SK-N-SH (cell line): ENCODE measurements around the gene LRTM2. TPM values are rescaled to one million over a fixed set of nuclear protein-coding genes. Genes with fewer than 3 reads are reported as not detected.

ENCODE experiments used
- CTCF ChIA-PET: fragments of 300-600, 350-600 bp; formaldehyde crosslinking; extraction: SDS; loops from one replicate; lab custom pipeline; 2021; lab: Yijun Ruan, JAX
- POLR2A ChIA-PET: fragments of 350-600 bp; sonication (Branson Sonifier 250); formaldehyde crosslinking; extraction: SDS; loops from one replicate; lab custom pipeline; 2020; ENCODE audit warnings: antibody characterized with exemption, inconsistent platforms; lab: Yijun Ruan, JAX
- DNase-seq: peaks from one replicate; pipeline ENCODE4 v3.0.0; 2012
- H2AFZ ChIP-seq: fragments of 200-600 bp; sonication (generic); 2 replicates; pipeline ENCODE4 v1.8.1; 2016; ENCODE audit warnings: antibody characterized with exemption, mild to moderate bottlenecking, low read depth
- H3F3A ChIP-seq: fragments of 200-600 bp; sonication (generic); replicated peaks from 2 replicates; pipeline ENCODE3; 2016; ENCODE audit warnings: antibody characterized with exemption, mild to moderate bottlenecking; ENCODE audit not compliant: insufficient read depth
- H3K27ac ChIP-seq, 2 experiments: fragments of 200-500 bp in 1 of 2; fragments of 200-600 bp in 1 of 2; sonication (Bioruptor generic) in 1 of 2; sonication (generic), shearing (Covaris generic) in 1 of 2; 2 replicates each; pipeline versions ENCODE4 v1.5.1 to v1.6.1; 2014 to 2016; ENCODE audit warnings: low read depth in 2 of 2, inconsistent platforms in 1 of 2, low read length in 1 of 2, mild to moderate bottlenecking in 1 of 2, mixed read lengths in 1 of 2
- H3K27me3 ChIP-seq: fragments of 200-600 bp; sonication (generic), shearing (Covaris generic); 2 replicates; pipeline ENCODE4 v1.6.1; 2016; ENCODE audit warnings: mixed run types; ENCODE audit not compliant: insufficient read depth
- H3K36me3 ChIP-seq, 2 experiments: fragments of 200-500 bp in 1 of 2; fragments of 200-600 bp in 1 of 2; sonication (Bioruptor generic) in 1 of 2; sonication (generic) in 1 of 2; replicated peaks in 1 of 2; 2 replicates each; pipeline versions ENCODE3 to v1.5.1; 2014 to 2016; ENCODE audit warnings: low read length in 1 of 2, mild to moderate bottlenecking in 1 of 2; ENCODE audit not compliant: insufficient read depth in 2 of 2, control insufficient read depth in 1 of 2
- H3K4me1 ChIP-seq, 2 experiments: fragments of 200-500 bp in 1 of 2; fragments of 200-600 bp in 1 of 2; sonication (Bioruptor generic) in 1 of 2; sonication (generic), shearing (Covaris generic) in 1 of 2; 2 replicates each; pipeline versions ENCODE4 v1.5.1 to v1.6.1; 2014 to 2016; ENCODE audit warnings: low read depth in 1 of 2, low read length in 1 of 2, mixed run types in 1 of 2; ENCODE audit not compliant: insufficient read depth in 2 of 2, control insufficient read depth in 1 of 2
- H3K4me2 ChIP-seq: fragments of 200-600 bp; sonication (generic), shearing (Covaris generic); 2 replicates; pipeline ENCODE4 v1.6.1; 2017; ENCODE audit warnings: mixed run types
- H3K4me3 ChIP-seq, 2 experiments: fragments of 200-500 bp in 1 of 2; fragments of 200-600 bp in 1 of 2; sonication (Bioruptor generic) in 1 of 2; sonication (generic), shearing (Covaris generic) in 1 of 2; 2 replicates each; pipeline versions ENCODE4 v1.5.1 to v1.8.1; 2014 to 2016; ENCODE audit warnings: low read depth in 2 of 2, inconsistent platforms in 1 of 2, low read length in 1 of 2, mild to moderate bottlenecking in 1 of 2, mixed read lengths in 1 of 2, moderate library complexity in 1 of 2
- H3K79me2 ChIP-seq: fragments of 200-600 bp; sonication (generic); 2 replicates; pipeline ENCODE4 v1.8.1; 2017; ENCODE audit warnings: mild to moderate bottlenecking; ENCODE audit not compliant: insufficient read depth
- H3K9ac ChIP-seq: fragments of 200-600 bp; sonication (generic); 2 replicates; pipeline ENCODE4 v1.6.1; 2017; ENCODE audit warnings: mixed run types
- H3K9me2 ChIP-seq: fragments of 200-600 bp; sonication (generic); 2 replicates; pipeline ENCODE4 v1.6.1; 2017; ENCODE audit warnings: mixed run types
- H3K9me3 ChIP-seq: fragments of 200-600 bp; sonication (generic); 2 replicates; pipeline ENCODE4 v1.6.1; 2017; ENCODE audit warnings: mixed run types, mild to moderate bottlenecking, moderate library complexity
- H4K20me1 ChIP-seq: fragments of 200-600 bp; sonication (generic); 2 replicates; pipeline ENCODE4 v1.6.1; 2017; ENCODE audit warnings: mild to moderate bottlenecking, mixed run types; ENCODE audit not compliant: insufficient read depth
- EP300 ChIP-seq, 2 experiments: IDR thresholded peaks; 2 replicates each; pipeline versions ENCODE4 v1.4.0 to v1.6.1; 2012; ENCODE audit warnings: borderline replicate concordance in 1 of 2, low read depth in 1 of 2, low read length in 1 of 2
- GABPA ChIP-seq: IDR thresholded peaks from 2 replicates; pipeline ENCODE4 v1.4.0; 2012; ENCODE audit warnings: low read depth, mild to moderate bottlenecking
- GATA2 ChIP-seq: sonication (generic); formaldehyde crosslinking; IDR thresholded peaks from 2 replicates; pipeline ENCODE4 v1.5.0; 2020; ENCODE audit warnings: mild to moderate bottlenecking, missing genetic modification reagents
- IRF3 ChIP-seq: fragments of 150-350 bp; IDR thresholded peaks from 2 replicates; pipeline ENCODE4 v1.6.1; 2016; ENCODE audit warnings: mild to moderate bottlenecking, low read depth, low read length
- MAX ChIP-seq: IDR thresholded peaks from 2 replicates; pipeline ENCODE4 v1.4.0; 2012; ENCODE audit warnings: low read depth
- MXI1 ChIP-seq: IDR thresholded peaks from 2 replicates; pipeline ENCODE4 v1.6.1; 2012; ENCODE audit warnings: mild to moderate bottlenecking, low read depth, low read length, improper control_type of control experiment
- NFIC ChIP-seq: IDR thresholded peaks from 2 replicates; pipeline ENCODE4 v1.4.0; 2012; ENCODE audit warnings: borderline replicate concordance
- RAD21 ChIP-seq: IDR thresholded peaks from 2 replicates; pipeline ENCODE4 v1.6.1; 2012; ENCODE audit warnings: mild to moderate bottlenecking, low read length
- REST ChIP-seq: IDR thresholded peaks from 2 replicates; pipeline ENCODE4 v1.6.1; 2012; ENCODE audit warnings: mild to moderate bottlenecking, low read depth, low read length, moderate library complexity
- RFX5 ChIP-seq: IDR thresholded peaks from 2 replicates; pipeline ENCODE4 v1.6.1; 2012; ENCODE audit warnings: mild to moderate bottlenecking, improper control_type of control experiment, low read length
- RXRA ChIP-seq: IDR thresholded peaks from 2 replicates; pipeline ENCODE4 v1.4.0; 2012; ENCODE audit warnings: low read depth, mild to moderate bottlenecking, borderline replicate concordance
- SIN3A ChIP-seq: IDR thresholded peaks from 2 replicates; pipeline ENCODE4 v1.6.1; 2012; ENCODE audit warnings: low read depth, mild to moderate bottlenecking, low read length, moderate library complexity, borderline replicate concordance
- TAF1 ChIP-seq: IDR thresholded peaks from 2 replicates; pipeline ENCODE4 v1.6.1; 2012; ENCODE audit warnings: low read depth, mild to moderate bottlenecking, low read length, moderate library complexity, borderline replicate concordance
- TCF12 ChIP-seq: IDR thresholded peaks from 2 replicates; pipeline ENCODE4 v1.4.0; 2012
- TEAD4 ChIP-seq: IDR thresholded peaks from 2 replicates; pipeline ENCODE4 v1.4.0; 2012; ENCODE audit warnings: mild to moderate bottlenecking, borderline replicate concordance; ENCODE audit not compliant: insufficient read depth
- USF1 ChIP-seq: IDR thresholded peaks from 2 replicates; pipeline ENCODE4 v1.4.0; 2012; ENCODE audit warnings: low read depth, borderline replicate concordance
- USF2 ChIP-seq: fragments of 150-350 bp; IDR thresholded peaks from 2 replicates; pipeline ENCODE4 v1.6.1; 2017; ENCODE audit warnings: antibody characterized with exemption, low read length, low read depth, borderline replicate concordance
- WGBS: methylation state at CpG from one replicate; pipeline ENCODE4 v1.1.6; 2017; ENCODE audit warnings: low lambda C conversion rate; 5-methylcytosine and 5-hydroxymethylcytosine counted together
- polyA plus RNA-seq, 3 experiments: library from polyadenylated mRNA; depleted of rRNA; stranded (reverse); fragments of >200 nt; gene quantifications; 2 replicates each; pipeline ENCODE4 v1.2.3, GENCODE V29; 2012

The LRTM2 gene
- polyA plus RNA-seq, 1 of the 3 experiments (the other 2 are of a cell fraction) = not detected

GRCh38 chr12:1857086-1857485, 36.7 kb downstream of the LRTM2 start:
- POLR2A ChIA-PET = no interaction called here
- no peak for DNase-seq
- peaks cover 0 to 4% of the 10 kb centered on the region in 2 experiments; a peak in 1 of 4 replicates for H3K4me1 ChIP-seq
- TF ChIP-seq EP300 (IDR thresholded peaks at IDR 0.05; ENCODE audit: borderline replicate concordance in 1 of 2, low read depth in 1 of 2, low read length in 1 of 2) (no peak), RXRA (no peak), IRF3 (no peak), SIN3A (no peak), NFIC (no peak), USF1 (no peak)
- TF ChIP-seq, all 33 proteins: peak for 0
- H3K9me2 ChIP-seq = no peaks in the 10 kb centered on the region
- H3K4me3 ChIP-seq = no peak overlapping the region
- H4K20me1 ChIP-seq = no peaks in the 10 kb centered on the region
- WGBS = 8% methylated on average over 2 of the region's 2 CpGs
- no peak overlapping the region for H3K9ac ChIP-seq
- H3K4me2 ChIP-seq = no peak overlapping the region
- H3K27me3 ChIP-seq = peaks cover 5% of the 10 kb centered on the region; the same call in 1 of the 2 replicates
- H2AFZ ChIP-seq = no peak overlapping the region
- H3K79me2 ChIP-seq = no peaks in the 10 kb centered on the region
- H3F3A ChIP-seq = peaks cover under 1% of the 10 kb centered on the region
- H3K36me3 ChIP-seq = no peaks in the 10 kb centered on the region
- H3K9me3 ChIP-seq = 0 out of 2 replicates have a peak, but pooled peaks cover 3% of the 10 kb centered on the region
- no peak overlapping the region for H3K27ac ChIP-seq
- CTCF ChIA-PET = interaction anchor here (1.5 to 2.4 kb wide), 2 partner anchors 62 to 83 kb away, joined by 3 to 7 read pairs; no protein-coding TSS in a partner anchor

GRCh38 chr12:1857821-1858220, 37.5 kb downstream of the LRTM2 start:
- no peaks in the 10 kb centered on the region for H3K36me3 ChIP-seq
- H3K4me1 ChIP-seq = peaks cover 0 to 4% of the 10 kb centered on the region in 2 experiments; a peak in 1 of 4 replicates
- H3K4me2 ChIP-seq = no peak overlapping the region
- no peaks in the 10 kb centered on the region for H3F3A ChIP-seq
- CTCF ChIA-PET = interaction anchor here (1.3 to 1.5 kb wide), 2 partner anchors 62 to 82 kb away, joined by 3 to 4 read pairs; no protein-coding TSS in a partner anchor
- H2AFZ ChIP-seq = no peak overlapping the region
- peaks cover 5% of the 10 kb centered on the region; the same call in 1 of the 2 replicates for H3K27me3 ChIP-seq
- H3K27ac ChIP-seq = no peak overlapping the region
- WGBS = 45% methylated on average over 6 of the region's 7 CpGs
- no peak for DNase-seq
- POLR2A ChIA-PET = no interaction called here
- no peak overlapping the region for H3K9ac ChIP-seq
- H3K9me3 ChIP-seq = 0 out of 2 replicates have a peak, but pooled peaks cover 3% of the 10 kb centered on the region
- no peaks in the 10 kb centered on the region for H3K79me2 ChIP-seq
- H4K20me1 ChIP-seq = no peaks in the 10 kb centered on the region
- no peaks in the 10 kb centered on the region for H3K9me2 ChIP-seq
- no peak overlapping the region for H3K4me3 ChIP-seq
- no peak for TF ChIP-seq USF2
- no peak for TF ChIP-seq GABPA
- no peak for TF ChIP-seq MAX
- TF ChIP-seq TCF12 = no peak
- TF ChIP-seq RAD21 = no peak
- TF ChIP-seq USF1 = no peak
- no peak for TF ChIP-seq REST
- TF ChIP-seq RFX5 = no peak
- no peak for TF ChIP-seq MXI1
- no peak for TF ChIP-seq TEAD4
- no peak for TF ChIP-seq GATA2 (CRISPR knock-in tag)
- TF ChIP-seq RXRA = no peak
- TF ChIP-seq TAF1 = no peak
- TF ChIP-seq IRF3 = no peak
